Spleen (tissue), 11 donors: ENCODE results near the gene TREML1. TPM values are rescaled to one million over a fixed set of nuclear protein-coding genes. Genes with fewer than 3 reads are reported as not detected.

Experiments used
- DNase-seq: peaks from one replicate; pipeline ENCODE4 v3.0.0-alpha.2; 2020
- H3K27ac ChIP-seq, 8 donors: fragments of 200-600 bp; sonication (generic) in 7 of 8; 1 replicate in 4 of 8; 2 replicates in 4 of 8; pipeline versions ENCODE4 v1.5.0 to v1.8.0; 2016 to 2021; ENCODE audit warnings: inconsistent platforms in 4 of 8, mild to moderate bottlenecking in 4 of 8, moderate library complexity in 1 of 8
- H3K27me3 ChIP-seq, 7 donors: fragments of 200-600 bp; sonication (generic) in 6 of 7; replicated peaks in 1 of 7; 1 replicate in 4 of 7; 2 replicates in 3 of 7; pipeline versions ENCODE4 v1.5.0 to v1.8.0; 2016 to 2021; ENCODE audit warnings: inconsistent platforms in 3 of 7, mild to moderate bottlenecking in 1 of 7
- H3K36me3 ChIP-seq, 6 donors: fragments of 200-600 bp; sonication (generic) in 5 of 6; 1 replicate in 4 of 6; 2 replicates in 2 of 6; pipeline versions ENCODE4 v1.5.0 to v1.8.0; 2016 to 2021; ENCODE audit warnings: inconsistent platforms in 2 of 6
- H3K4me1 ChIP-seq, 6 donors: fragments of 200-600 bp; sonication (generic) in 5 of 6; 1 replicate in 3 of 6; 2 replicates in 3 of 6; pipeline versions ENCODE4 v1.5.0 to v1.8.0; 2016 to 2021; ENCODE audit warnings: inconsistent platforms in 3 of 6
- H3K4me3 ChIP-seq, 8 donors: fragments of 200-600 bp; sonication (generic) in 7 of 8; 1 replicate in 4 of 8; 2 replicates in 4 of 8; pipeline versions ENCODE4 v1.5.0 to v1.8.0; 2016 to 2021; ENCODE audit warnings: inconsistent platforms in 4 of 8, mild to moderate bottlenecking in 4 of 8, moderate library complexity in 2 of 8
- H3K9me3 ChIP-seq, 8 donors: fragments of 200-600 bp; sonication (generic) in 7 of 8; 1 replicate in 4 of 8; 2 replicates in 4 of 8; pipeline versions ENCODE4 v1.5.0 to v1.8.0; 2016 to 2021; ENCODE audit warnings: inconsistent platforms in 4 of 8
- POLR2A ChIP-seq, 3 donors: fragments of 450-650 bp; IDR thresholded peaks; one replicate each; pipeline ENCODE4 v1.5.1; 2017; ENCODE audit warnings: antibody characterized with exemption in 3 of 3, mild to moderate bottlenecking in 1 of 3
- POLR2AphosphoS5 ChIP-seq, 3 donors: sonication (generic); formaldehyde crosslinking; IDR thresholded peaks; one replicate each; pipeline ENCODE4 v1.5.1; 2017; ENCODE audit warnings: antibody characterized with exemption in 3 of 3
- WGBS, 5 donors: extraction: QIAGEN DNeasy Blood & Tissue Kit in 3 of 5; methylation state at CpG; one replicate each; pipeline versions ENCODE4 v1.1.5 to v1.1.7; 2013 to 2018; 5-methylcytosine and 5-hydroxymethylcytosine counted together
- intact Hi-C: fragments of 100-400 bp; cut with DNase I; formaldehyde crosslinking; loops from one replicate; pipeline ENCODE4 v1.15.0; 2023; ENCODE audit warnings: low total_unique reads
- polyA plus RNA-seq, 3 donors: library from polyadenylated mRNA; stranded (reverse); fragments of 200-250 nt; gene quantifications; one replicate each; pipeline ENCODE4 v1.2.1, GENCODE V29; 2013
- total RNA-seq, 7 donors: library from RNA; depleted of rRNA in 3 of 7; stranded (reverse); fragments of >200 nt in 3 of 7; fragmentation: NEBNext Ultra II Directional in 4 of 7; extraction: Animal tissue kit (Norgen Biotek cat#: 25700) in 4 of 7; gene quantifications; one replicate each; pipeline versions ENCODE4 v1.1.0 to v1.2.1, GENCODE V29; 2016 to 2021
- TF ChIP-seq, protein P1 (sequence below), 11 experiments: fragments of 200-600 bp in 7 of 11; fragments of 450-650 bp in 4 of 11; sonication (generic) in 4 of 11; IDR thresholded peaks in 8 of 11; conservative IDR thresholded peaks in 3 of 11; 1 replicate in 7 of 11; 2 replicates in 4 of 11; pipeline versions ENCODE4 v1.4.0 to v1.8.0; 2016 to 2021; ENCODE audit warnings: antibody characterized with exemption in 11 of 11, inconsistent platforms in 4 of 11, mild to moderate bottlenecking in 1 of 11
- donor health status: healthy with polysubstance abuse.
- donor health status: DM: no; HTN: no; CAD: no; lungs with moderate emphysema.
- donor health status: DM: no; HTN: no; CAD: no.
- donor health status: Bipolar disorder and iron deficiency.
- donor health status: healthy.
- donor health status: DM: no; HTN: no; CAD: no.
- donor health status: DM: yes; HTN: yes; CAD: no.

The TREML1 gene
- total and polyA plus RNA-seq, 10 donors: 1.2 to 19.2 (median 4.9) TPM

DNA sequence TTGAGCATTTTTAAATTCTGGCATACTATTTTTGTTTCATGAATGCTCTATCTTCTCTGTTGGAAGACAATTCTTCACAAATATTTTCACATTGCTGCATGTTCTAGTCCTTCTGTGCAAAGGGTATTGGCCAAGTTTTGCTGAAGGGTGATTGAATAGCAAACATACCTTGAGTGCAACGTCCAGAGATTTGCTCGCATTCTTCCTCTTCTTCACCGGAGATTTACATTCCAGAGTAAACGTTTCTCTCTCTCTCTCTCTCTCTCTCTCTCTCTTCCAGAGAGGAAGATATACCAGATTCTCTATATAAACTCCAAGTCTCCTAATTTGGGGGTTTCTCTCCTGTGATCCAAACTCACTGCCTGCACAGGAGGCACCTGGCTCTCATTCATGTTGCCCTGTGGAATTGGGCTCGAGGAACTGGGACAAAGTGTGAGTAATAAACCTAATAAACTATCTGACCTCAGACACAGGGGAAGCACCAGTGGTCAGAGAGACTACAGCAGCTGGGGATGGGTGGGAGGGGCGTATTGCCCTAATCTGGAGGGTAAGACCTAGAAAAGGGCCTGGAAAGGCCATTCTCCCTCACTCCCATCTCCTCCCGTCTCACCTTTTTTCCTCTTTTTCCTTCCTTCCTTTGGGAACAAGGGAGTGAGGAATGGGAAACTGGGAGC, 1.1 kb upstream of the TREML1 start:
- intact Hi-C loops: no loop called here
- WGBS, 5 donors: 55 to 88% (median 76%) methylated on average over 7 of the region's 7 CpGs
- peaks cover 0 to 5% (median 0%) of the 10 kb centered on the region in 7 donors for H3K27me3 ChIP-seq
- H3K9me3 ChIP-seq: no peaks in the 10 kb centered on the region
- no peaks in the 10 kb centered on the region for H3K36me3 ChIP-seq
- TF ChIP-seq, protein P1, sequence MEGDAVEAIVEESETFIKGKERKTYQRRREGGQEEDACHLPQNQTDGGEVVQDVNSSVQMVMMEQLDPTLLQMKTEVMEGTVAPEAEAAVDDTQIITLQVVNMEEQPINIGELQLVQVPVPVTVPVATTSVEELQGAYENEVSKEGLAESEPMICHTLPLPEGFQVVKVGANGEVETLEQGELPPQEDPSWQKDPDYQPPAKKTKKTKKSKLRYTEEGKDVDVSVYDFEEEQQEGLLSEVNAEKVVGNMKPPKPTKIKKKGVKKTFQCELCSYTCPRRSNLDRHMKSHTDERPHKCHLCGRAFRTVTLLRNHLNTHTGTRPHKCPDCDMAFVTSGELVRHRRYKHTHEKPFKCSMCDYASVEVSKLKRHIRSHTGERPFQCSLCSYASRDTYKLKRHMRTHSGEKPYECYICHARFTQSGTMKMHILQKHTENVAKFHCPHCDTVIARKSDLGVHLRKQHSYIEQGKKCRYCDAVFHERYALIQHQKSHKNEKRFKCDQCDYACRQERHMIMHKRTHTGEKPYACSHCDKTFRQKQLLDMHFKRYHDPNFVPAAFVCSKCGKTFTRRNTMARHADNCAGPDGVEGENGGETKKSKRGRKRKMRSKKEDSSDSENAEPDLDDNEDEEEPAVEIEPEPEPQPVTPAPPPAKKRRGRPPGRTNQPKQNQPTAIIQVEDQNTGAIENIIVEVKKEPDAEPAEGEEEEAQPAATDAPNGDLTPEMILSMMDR (IDR thresholded peaks at IDR 0.05 in 8 of 11, conservative IDR thresholded peaks at IDR 0.05 in 3 of 11): no peak
- TF ChIP-seq POLR2AphosphoS5 (IDR thresholded peaks at IDR 0.05) (no peak), POLR2A (IDR thresholded peaks at IDR 0.05) (no peak)
- H3K4me3 ChIP-seq: no peak overlapping the region
- H3K4me1 ChIP-seq: no peaks in the 10 kb centered on the region
- no peak for DNase-seq
- no peak overlapping the region for H3K27ac ChIP-seq

DNA sequence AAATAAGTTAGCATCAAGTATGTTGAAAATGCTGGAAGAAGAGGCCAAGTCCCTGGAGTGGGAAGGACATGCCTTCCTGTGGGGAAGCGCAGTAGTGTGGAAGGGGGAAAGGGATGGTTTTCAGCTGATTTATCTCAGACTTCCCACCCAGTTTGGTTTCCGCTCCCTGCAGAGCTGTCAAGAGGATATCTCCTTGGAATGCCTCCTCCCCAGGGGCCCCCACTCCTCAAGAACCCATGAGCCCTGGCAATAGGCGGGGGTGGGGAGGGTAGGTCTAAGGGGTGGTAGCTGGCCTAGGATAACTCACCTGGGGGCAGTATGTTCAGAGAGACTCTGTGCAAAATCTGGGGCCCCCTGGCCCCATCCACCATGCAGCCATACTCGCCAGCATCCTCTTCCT, 696 bp downstream of the TREML1 start:
- Histone ChIP-seq H3K4me3 (no peak overlapping the region), H3K4me1 (no peaks in the 10 kb centered on the region), H3K9me3 (no peaks in the 10 kb centered on the region), H3K27ac (no peak overlapping the region), H3K27me3 (no peaks in the 10 kb centered on the region), H3K36me3 (peaks cover 0 to 13% (median 0%) of the 10 kb centered on the region in 6 donors)
- no peak for DNase-seq
- TF ChIP-seq POLR2AphosphoS5 (IDR thresholded peaks at IDR 0.05) (no peak), POLR2A (IDR thresholded peaks at IDR 0.05) (no peak)
- TF ChIP-seq, protein P1 (IDR thresholded peaks at IDR 0.05 in 8 of 11, conservative IDR thresholded peaks at IDR 0.05 in 3 of 11): no peak
- 79 to 87% (median 81%) methylated on average over 3 to 4 of the region's 4 CpGs for WGBS, 5 donors
- intact Hi-C loops: no loop called here

DNA sequence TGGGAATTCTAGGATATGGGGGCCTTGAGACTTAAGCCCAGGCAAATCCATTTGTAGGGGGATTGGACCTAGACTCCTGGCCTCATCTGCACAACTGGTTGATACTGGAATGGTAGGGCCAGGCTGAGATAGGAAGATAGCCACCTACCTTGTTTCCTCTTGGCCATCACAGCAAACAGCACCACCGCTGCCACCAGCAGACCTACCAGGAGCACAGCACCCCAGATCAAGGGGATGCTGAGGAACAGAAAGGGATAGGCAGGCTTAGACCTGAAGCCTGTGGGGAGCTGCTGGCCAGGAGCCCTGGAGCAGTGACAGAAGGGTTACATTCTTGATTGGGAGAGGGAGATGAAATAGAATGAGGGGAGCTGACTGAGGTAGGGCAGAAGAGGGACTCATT, 3.5 kb downstream of the TREML1 start:
- peaks cover 0 to 18% (median 2%) of the 10 kb centered on the region in 6 donors for H3K36me3 ChIP-seq
- no peak for TF ChIP-seq POLR2A (IDR thresholded peaks at IDR 0.05)
- TF ChIP-seq, protein P1 (IDR thresholded peaks at IDR 0.05 in 8 of 11, conservative IDR thresholded peaks at IDR 0.05 in 3 of 11): no peak
- TF ChIP-seq POLR2AphosphoS5 (IDR thresholded peaks at IDR 0.05): no peak
- no peak overlapping the region for H3K4me3 ChIP-seq
- H3K9me3 ChIP-seq: no peaks in the 10 kb centered on the region
- H3K27me3 ChIP-seq: no peaks in the 10 kb centered on the region
- intact Hi-C loops: no loop called here
- no peak overlapping the region for H3K27ac ChIP-seq
- 78 to 96% (median 90%) methylated on average over 1 of the region's 1 CpG for WGBS, 5 donors
- DNase-seq: no peak
- no peaks in the 10 kb centered on the region for H3K4me1 ChIP-seq

DNA sequence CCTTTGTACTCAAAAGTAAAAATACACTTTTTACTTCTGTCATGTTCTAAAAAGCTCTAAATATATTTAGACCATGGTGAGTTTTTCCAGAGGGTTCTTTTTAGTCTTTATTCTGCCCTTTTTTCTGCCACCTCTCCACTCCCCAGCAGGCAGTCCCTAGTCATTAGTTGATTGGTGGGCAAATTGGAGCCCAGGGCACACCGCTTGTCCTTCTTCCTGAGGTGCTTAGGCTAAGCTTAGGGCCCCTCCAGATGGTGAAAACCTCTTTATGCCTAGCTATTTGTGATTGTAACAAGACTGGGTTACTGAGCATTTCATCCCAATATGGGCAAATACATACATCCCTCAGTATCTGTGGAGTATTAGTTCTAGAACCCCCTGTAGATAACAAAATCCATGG, 6.2 kb downstream of the TREML1 start:
- peaks cover 0 to 18% (median 2%) of the 10 kb centered on the region in 6 donors for H3K36me3 ChIP-seq
- TF ChIP-seq POLR2AphosphoS5 (IDR thresholded peaks at IDR 0.05) (no peak), POLR2A (IDR thresholded peaks at IDR 0.05) (no peak)
- TF ChIP-seq, protein P1 (IDR thresholded peaks at IDR 0.05 in 8 of 11, conservative IDR thresholded peaks at IDR 0.05 in 3 of 11): no peak
- WGBS, 5 donors: 88 to 100% (median 94%) methylated on average over 1 of the region's 1 CpG
- intact Hi-C loops: no loop called here
- no peak overlapping the region for H3K4me3 ChIP-seq
- DNase-seq: no peak
- no peak overlapping the region for H3K27ac ChIP-seq
- no peaks in the 10 kb centered on the region for H3K4me1 ChIP-seq
- no peaks in the 10 kb centered on the region for H3K9me3 ChIP-seq
- no peaks in the 10 kb centered on the region for H3K27me3 ChIP-seq
